AG08396 (cell line): ENCODE results near the gene CDH13.

Experiments
- DNase-seq: peaks from one replicate; pipeline ENCODE4 v3.0.0; 2012; ENCODE audit warnings: low spot score, mixed read lengths

The CDH13 gene

DNA sequence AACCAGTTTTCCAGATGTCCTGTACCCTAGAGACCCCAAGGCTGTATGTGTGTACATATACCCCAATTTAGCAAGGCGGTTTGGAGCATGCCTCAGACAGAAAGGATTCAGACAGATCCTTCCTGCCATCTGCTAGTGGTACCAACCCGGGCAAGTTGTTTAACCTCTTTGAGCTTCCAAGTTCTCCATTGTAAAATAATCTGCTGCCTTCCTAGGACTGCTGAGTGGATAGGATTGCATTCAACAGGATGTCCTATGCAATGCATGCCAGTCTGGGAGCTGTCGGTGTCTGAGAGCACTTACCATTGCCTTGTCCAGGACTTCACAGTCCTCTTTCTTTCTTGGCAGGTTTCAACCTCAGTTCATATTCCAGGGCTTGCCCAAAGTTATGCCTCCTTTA is 1.9 kb downstream of the CDH13 start:
- DNase-seq = no peak

DNA sequence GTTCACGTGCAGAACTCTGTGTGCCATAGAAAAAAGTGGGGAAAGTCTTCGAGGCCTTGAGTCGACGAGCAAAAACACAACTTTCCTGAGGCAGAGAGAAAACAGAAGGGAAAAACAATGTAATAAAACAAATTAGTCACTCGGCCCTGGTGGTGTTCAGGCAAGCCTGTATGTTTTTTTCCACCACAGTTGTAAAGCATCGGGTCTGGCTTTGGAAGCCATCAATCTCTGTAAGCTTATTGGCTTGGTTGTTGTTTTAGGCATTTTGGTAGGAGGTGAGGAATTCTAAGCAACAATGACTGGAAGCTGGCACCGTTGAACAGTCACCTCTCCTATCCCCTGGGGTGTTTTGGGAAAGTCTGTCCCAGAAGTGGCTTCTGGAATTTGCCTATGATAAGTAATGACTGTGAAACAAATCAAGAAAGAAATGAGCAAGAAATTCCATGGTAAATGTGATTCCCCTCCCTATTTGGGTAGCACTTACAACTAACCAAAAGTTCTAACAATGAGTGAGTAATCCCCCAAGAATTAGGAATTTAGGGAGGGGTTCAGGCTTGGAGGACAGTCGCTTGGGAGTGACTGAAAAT is 2.8 kb downstream of the CDH13 start:
- DNase-seq = peak; percentile 67

DNA sequence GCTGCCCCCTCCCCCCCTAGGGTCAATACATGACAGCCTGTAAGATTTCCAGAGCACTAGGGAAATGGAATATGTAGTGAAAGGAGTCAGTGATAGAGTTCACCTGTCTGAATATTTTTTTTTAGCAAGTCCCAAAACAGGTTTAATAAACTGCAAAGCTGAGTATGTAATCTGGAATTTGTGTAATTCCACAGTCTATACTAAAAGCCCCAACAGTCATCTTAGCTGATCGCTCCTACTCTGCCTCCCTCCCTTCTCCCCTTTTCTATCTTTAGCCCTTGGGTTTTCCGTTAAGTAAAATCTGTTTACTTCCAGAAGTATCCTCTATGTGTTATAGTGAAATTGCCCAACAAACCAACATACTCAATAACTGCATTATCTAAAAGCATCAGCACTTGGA is 3.5 kb downstream of the CDH13 start:
- DNase-seq = peak; percentile 60

DNA sequence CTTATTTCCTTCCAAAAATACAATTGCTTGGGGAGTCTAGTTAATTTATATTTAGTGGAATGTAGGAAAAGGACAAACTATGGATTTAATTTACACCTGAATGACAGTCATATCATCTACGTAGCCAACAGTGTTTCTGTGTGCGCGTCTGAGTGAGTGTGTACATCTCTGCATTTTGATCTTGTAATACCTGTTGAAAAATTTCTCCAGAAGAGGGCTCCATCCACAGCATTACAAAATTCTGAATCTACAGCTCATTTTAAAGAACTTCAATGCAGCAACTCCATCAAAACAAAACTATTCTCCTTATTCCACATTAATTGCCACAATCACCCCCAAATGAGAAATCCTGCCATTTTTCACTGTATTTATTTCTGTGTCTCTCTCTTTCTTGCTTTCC is 3.9 kb downstream of the CDH13 start:
- DNase-seq = no peak

DNA sequence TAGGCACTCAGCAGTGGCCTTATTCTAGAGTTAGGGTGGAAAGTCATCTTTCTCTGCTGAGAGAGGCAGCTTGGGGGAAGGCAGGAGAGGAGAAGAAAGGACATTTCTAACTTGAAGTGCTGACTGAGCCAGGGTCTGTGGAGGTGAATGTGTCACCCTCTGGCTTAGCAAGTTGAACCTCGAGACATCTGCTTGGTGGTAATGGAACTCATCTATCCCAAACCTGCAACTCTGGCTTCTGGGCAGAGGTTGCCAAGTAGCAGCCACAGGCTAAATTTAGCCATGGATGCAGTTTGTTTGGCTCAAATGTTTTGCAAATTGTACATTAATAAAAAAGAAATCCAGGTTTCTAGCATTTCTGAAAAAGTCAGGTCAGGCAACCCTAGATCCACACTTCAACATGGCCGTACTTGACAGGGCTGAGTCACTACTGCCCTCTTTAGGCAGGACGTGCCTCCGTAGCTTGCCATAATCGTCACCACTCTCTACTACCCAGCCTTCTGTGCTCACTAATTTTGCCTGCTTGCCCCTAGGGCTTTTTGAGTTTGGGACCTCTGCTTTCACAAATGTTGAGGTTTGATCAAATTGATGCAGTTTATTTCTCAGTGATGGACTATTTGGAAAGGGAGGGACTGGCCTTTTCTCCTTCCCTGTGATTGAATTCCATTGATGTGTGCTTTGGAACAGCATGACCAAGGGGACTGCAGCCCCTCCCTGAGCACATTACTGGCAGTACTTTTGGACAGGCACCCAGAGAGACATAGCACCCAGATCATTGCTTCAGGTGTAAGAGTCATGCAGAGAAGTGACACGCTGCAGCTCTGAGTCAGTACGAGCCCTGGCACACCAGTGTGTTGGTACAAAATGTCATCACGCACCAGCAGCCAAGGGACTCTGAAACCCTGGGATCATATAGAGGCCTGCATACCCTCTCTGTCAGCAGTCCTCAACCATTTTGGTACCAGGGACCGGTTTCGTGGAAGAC is 5.2 kb downstream of the CDH13 start:
- DNase-seq = no peak

DNA sequence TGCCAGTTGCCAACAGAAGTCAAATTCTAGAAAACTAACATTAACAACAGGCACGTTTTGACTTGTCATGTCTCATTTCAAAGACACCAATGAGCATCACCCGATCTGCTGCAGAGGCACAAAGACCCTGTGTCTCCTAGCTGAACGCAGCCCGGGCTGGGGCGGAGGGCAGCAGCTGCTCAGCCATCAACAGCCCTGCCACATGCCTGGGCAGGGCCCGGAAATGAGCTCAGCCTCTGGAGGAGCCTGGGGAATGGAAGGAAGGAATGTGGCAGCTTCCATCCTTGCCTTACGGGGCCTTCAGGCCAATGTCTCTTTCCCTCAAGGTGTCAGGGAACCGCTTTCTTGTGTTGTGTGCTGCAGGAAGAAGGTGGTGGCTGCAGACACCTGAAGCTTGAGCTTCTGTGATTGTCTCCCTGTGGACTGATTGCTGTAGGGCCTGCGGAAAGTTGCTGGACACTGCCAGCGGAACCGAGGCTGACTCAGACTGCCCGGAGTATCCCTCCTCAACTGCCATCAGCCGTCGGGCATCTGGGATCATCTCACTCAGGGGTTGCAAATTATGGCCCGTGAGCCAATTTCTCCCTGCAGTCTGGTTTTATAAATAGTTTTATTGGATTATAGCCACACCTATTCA is 7.3 kb downstream of the CDH13 start:
- DNase-seq = peak; percentile 64

DNA sequence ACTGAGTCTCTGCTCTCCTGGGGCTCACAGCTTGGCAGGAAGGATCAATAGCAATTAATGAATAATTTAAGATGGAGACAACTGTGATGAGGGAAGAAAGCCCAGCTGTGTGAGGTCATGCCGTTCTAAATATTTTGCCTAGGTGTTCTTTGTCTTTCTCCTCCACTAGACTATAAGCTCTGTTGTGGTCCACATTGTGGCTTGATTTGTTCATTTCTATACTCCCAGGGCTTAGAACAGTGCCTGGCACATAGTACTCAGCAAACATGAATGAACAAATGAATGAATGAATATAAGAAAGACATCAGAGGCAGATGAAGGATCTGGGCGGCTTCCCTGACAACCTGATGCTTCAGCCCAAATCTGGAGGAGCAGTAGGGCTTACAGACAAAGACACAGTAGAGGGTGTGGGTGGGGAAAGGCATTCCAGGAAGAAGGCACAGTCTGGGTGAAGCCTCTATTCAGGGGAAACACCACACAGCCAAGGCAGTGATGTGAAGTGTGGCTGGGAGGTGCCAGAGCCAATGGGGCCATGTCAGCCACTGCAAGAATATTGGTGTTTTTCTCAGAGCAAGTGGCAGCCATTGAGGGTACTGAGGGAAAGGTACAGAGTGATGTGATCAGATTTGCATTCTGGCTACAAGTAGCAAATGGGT is 8.3 kb downstream of the CDH13 start:
- no peak for DNase-seq

DNA sequence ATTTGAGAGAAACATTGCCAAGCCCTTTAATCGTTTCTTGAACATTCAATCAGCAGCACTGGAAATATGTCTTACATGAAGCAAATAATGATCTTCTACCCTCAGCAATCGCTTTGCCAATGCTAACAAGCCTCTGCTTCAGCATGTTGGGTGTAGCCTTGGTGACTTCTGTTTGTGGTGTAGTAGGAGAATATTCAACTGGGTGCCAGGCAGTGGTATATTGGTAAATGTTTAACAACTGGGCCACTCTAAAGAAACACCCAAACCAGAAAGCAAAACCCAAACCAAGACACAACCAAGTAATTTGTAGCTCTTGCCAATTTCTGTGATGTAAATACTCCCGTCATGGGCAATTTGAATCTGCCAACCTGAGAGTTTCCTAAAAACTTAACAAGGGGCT is 9.7 kb downstream of the CDH13 start:
- no peak for DNase-seq

DNA sequence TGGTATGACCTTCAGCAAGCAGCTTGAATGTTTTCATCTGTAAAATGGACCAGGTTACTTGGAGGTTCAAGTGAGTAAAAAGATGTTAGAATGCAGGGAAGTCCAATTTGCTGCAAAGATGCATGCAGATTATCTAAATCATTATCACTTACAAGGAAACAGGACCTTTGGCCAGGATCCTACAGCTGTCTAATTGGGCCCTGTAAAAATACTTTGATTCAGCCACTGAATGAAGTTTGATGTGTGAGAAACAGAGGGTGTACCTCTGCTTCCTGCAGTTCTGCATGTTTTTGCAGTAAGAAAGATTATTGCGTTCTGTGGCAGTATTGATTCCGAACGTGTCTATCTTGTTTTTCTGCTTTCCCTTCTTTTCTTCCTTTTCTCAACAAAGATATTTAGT is 10.2 kb downstream of the CDH13 start:
- DNase-seq = no peak

DNA sequence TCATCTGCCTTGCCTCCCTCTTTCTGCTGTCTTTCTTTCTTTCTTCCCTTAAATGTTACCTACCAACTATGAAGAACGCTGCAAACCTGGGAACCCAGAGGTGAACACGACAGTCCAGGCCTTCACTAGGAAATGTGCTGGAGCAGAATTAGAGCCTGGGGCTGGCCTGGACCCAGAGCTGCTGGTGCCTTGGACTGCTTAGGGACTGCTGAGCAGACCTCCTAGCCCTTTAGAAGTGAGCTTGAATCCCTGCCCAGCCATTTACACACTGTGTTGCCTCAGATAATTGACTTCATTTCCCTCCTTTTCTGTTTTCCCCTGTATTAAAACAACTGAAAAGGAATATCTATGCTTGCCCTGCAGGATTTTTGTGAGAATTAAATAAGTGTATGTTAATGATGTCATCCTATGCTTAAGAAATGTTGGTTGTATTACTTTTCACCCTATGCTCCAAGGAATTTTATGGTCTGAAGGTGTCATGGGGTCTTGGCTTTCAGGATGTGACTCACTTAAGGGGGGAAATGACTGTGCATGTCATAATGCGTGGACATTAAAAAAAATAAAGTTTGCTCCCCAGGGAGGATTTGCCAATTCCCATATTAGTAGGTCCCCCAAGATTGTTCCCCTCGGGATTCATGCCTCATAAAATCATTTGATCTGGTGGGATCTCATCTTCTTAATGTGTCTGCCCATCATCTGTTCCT is 11.5 kb downstream of the CDH13 start:
- DNase-seq = no peak

DNA sequence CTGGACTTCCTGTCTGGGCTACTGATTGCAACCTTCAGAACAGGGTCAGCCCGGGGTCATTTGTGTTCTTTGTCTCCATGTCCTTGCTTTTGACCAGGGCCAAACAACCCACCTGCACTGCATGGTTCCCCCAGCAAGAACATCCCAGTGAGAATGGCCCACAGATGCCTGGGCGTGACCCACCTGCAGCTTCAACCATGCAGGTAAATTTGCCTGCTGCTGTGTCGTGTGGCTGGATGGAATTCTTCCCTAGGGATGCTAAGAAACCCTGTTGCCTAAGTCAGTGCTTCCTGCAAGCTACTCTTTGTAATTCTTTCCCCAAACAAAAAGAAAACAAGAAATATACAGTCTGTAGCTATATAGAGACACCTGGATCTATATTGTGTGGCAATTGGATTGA is 12.5 kb downstream of the CDH13 start:
- no peak for DNase-seq

DNA sequence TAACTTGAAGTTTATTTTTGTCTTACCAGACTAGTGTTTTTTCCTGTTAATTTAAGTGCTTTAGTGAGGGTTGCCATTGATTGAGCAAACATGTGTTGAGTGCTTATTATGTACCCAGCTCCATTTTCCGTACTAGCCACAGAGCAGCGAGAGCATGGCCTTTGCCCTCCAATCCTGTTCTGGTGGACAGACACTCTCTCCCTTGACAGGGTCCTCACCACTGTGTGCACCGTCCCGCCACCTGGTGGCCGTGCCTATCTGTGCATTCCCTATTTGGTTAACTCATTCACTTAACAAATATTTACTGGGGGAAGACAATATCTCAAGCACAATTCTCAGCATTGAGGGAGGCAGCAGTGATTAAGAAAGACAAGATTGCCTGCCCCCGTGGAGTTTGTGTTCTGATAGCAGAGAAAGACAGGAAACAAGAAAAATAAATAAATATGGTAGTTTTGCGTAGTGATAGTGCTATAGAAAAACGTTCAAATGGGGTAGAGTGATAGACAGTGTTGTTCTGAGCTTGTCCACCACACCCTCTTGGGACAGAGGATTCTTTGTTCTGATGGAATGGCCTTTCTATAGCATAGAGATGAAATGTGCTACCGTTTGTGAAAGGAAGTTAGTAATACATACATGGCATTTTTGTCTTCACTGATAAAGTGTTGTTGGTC is 13.0 kb downstream of the CDH13 start:
- peak; percentile 45 for DNase-seq

DNA sequence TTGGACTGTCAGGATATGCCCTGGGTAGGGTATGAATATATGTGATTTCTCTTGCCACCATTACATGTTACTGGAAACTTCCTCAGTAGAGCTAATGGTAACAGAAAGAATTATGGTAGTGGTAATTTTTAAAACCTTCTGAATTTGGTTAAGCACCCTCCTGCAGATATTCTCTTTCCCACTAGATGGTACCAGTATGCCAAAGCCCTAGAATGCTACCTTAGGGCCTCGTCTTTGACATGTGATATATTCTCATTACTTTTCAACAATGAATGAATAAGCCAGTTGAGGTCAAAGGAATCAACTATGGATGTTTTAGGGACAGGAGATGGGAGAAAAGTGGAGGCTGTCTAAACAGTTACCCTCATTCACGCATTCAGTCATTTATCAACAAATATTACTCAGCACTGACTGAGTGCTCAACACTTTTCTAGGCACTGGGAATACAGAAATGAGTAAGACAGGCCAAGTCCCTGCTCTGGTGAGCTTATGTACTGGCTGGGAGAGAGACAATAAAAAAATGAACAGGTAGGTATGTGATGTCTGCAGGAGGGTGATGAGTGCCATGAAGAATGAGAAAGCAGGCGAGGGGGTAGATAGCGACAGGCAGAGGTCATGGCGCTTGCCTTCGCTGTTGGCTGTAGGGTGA is 14.7 kb downstream of the CDH13 start:
- DNase-seq = no peak

DNA sequence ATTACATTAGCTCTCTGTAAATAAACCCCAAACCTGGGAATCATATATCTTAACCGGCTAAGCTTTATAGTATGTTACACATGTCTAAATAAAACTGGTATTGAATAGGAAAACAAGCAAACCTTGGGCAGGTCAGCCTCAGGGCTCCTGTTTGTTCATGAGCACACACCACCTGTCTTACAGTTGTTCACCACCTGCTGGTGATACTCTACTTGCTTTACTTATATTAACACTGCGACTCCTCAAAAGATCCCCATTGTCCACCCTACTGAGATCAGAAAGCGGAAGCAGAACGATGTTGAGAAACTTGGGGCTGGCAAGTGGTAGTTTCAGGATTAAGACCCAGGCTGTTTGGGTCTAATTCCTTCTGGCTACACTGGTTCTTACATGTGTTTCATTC is 16.4 kb downstream of the CDH13 start:
- DNase-seq = no peak

DNA sequence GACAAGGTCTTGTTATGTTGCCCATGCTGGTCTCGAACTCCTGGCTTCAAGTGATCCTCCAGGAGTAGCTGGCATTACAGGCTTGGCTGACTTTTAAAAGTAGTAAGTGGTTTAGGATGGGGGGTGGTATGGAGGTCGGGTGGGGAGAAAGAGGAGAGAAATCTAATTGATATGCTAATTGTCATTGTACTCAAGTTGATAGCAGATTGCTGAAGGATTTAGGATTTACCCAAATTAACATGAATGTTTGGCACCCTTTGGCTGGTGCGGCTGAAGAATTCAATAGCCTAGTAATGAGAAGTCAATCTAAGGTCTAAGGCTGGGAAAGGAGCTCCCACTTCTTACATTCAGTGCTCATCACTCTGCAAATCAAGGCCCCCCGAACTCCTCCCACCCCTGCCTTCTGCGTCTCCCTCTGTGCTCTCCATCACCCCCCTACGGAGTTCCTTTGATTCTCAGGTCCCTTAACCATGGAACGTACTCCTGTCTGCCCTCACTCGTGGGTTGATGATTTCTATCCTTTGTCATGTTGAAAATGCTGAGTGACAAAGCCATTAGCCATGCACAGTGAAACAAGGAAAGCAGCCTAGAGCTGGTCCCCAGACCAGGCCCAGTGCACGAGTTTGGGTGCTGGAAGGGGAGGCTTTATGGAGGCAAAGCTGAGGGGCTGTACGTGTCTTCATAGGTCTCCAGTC is 17.3 kb downstream of the CDH13 start:
- DNase-seq = no peak

DNA sequence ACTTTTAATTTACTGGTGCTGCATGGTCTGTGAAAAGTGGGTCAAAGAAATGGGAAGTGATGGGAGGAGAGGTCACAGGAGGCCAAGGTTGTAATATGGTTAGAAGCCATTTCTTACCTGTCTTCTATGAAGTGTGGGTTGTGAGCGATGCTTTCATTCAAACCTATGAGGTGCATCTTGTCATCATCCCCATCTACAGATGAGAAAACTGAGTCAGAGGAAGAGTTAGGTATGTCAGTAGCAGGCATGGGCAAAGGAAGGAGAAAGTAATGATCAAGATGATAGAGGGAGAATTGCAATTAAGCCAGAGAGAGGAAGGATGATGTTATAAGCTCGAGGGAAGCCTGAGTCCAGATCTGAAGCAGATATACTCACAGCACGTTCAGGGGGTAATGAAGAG is 19.7 kb downstream of the CDH13 start:
- no peak for DNase-seq

DNA sequence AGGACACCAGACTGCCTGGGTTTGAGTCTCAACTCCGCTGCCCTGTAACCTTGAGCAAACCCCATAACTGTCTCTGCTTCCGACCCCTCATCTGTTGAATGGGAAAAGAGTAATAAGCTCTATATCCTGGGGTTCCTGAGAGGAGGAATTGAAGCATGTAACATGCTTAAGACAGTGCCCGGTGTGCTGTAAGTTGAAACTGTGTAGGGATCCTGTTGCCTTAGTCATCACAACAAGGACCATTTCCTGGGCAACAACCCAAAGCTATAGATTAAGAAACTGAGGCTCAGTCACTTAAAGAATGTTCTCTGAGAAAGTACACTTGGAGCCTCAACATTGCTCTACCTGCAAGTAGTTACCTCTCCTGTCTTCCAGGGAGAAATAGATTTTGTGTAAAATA is 23.0 kb downstream of the CDH13 start:
- no peak for DNase-seq

DNA sequence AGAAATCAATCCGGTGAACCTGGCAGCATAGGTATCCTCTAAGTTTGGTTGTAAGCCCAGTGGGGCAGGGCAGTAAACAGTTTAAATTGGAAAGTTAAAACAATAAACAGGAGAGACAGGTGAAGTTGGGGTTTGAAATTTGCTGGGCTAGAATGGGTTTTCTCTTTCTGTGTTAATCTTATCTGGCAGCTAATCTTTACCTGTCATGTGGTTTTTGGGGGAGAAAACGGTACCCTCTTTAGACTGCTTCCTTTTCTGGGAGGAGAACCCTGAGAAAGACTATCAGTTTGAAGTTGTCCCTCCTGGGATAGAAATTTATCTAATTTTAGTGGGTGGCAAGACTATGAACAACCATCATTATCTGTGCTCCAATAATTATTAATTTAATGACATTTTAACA is 24.0 kb downstream of the CDH13 start:
- DNase-seq = no peak

DNA sequence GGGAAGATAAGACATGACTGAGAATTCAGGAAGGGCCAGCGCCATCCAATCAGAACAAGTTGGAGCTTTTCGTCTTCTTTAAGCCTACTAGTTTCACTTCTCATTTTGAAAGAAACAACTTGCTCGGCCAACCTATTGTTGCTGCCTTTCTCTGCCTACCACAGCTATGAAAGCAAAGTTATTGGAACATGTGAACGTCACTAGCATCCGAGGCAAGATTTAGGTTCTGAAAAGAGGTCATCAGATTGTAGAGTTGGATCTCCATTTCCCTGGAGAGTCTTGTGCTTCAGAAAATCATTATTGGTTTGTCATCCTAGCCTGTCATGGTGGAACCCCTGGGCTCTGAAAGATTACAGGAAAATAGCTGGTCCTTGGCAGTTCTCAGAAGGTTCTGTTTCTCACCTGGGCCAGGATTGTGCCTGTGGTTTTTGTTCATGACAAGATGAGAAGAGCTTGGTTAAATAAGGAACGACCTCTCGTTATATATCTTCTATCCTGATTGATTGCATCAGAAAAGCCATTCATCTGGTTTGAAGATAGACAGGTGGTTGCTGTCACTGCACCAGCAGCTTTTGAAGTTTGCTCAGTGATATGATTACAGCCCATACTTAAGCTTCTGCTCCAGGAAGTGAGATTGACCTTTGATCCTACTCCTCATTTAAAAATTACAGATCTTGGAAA is 25.3 kb downstream of the CDH13 start:
- DNase-seq = no peak

DNA sequence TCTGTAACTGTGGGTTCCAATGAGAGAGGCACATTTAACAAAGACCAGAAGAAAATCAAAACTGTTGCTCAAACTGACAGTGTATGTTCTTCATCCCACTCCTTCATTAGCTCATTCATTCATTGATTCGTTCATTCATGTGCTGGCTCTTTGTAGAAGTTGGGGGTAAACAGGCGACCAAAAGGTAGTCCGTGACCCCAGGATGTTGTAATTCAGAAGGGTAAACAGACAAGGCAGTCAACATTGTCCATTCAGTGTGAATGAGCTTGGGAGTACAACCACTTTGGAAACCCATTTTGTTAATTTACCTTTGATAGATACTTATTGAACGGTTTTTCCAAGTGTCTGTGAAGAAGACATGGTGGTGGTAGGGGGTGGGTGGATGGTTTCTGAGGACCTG is 26.1 kb downstream of the CDH13 start:
- no peak for DNase-seq
